RPMI8226 (cell line): ENCODE results near the gene UTP4.
A peak's percentile ranks its signal among the peaks of the same experiment; 100 is the strongest.
"Not testable (repeated sequence)": the region's sequence is repeated elsewhere in the genome, so short reads cannot be mapped to it uniquely, and the experiment has no call there.

Source experiments
- DNase-seq: peaks from one replicate; pipeline ENCODE4 v3.0.0-alpha.2; 2015

The UTP4 gene

DNA sequence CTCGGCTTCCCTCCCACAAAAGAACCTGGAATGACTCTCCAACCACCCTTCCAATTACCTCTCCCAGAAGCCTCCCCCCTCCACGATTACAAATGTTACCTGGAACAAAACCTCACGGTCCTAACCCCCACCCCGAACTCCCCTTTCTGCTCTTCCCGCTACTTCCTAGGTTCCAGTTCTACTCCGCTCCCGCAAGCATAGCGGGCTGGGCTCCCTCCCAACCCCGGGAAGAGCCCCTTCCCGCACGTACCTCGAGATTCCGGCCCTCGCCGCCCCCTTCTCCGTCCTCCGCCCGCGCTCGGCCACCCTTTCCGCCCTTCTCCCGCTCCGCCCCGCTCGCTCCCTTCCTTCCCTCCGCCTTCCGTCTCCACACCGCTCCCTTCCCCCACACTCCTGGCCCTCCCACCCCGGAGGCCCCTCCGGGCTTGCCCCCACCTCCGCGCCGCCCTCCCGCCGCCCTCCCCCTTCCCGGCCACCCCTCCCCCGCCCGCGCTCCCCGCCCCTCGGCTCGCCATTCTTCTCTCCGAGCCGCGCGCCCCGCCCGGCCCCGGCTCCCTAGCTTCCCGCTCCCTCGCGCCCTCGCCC is 518 bp upstream of the UTP4 start:
- peak; percentile 85 for DNase-seq

DNA sequence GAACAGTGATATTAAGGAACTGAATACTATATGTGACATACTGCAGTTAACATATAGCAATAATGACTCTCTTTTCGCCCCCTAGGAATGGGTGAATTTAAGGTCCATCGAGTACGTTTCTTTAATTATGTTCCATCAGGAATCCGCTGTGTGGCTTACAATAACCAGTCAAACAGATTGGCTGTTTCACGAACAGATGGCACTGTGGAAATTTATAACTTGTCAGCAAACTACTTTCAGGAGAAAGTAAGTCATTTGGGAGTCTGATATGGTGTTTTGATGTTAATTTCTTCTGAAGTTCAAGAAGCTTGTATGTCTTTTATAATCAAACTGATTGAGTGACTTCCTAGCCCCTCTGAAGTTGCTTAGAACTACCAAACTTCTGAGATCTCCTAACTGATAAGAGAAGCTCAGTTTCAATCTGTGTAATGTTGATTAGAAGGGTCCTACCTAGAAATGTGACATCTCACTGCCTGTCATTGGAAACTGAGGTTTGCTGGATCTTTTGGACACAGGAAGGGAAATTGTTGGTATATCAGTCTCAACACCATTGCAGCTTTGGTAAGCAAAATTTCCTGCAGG is 1.0 kb downstream of the UTP4 start:
- DNase-seq: no peak

DNA sequence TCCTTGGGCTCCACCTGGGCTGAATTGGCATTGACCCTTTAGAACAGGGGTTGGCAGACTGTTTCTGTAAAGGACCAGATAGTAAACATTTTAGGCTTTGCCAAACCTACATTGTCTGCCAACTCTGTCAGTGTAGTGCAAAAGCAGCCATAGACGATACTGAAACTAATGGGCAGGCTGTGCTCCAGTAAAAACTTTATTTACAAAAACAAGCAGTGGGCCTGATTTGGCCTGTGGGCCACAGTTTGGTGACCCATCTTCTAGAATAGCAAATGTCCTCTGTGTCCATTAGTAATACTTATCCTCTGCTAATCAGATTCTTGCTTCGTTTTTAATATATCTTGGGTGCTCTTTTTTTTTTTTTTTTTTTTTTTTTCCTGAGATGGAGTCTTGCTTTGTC is 6.2 kb downstream of the UTP4 start:
- no peak for DNase-seq

DNA sequence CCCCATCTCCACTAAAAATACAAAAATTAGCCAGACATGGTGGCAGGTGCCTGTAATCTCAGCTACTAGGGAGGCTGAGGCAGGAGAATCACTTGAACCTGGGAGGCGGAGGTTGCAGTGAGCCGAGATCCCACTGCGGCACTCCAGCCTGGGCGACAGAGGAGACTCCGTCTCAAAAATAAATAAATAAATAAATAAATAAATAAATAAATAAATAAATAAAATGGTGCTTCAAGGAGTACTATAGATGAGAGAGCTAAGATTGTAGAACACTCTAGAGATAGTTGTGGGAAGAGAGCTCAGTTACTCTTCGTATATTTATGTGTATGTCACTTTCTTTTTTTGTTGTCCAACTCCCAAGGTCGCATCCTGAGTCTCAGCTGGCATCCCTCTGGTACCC is 7.0 kb downstream of the UTP4 start:
- DNase-seq: not testable (repeated sequence)

DNA sequence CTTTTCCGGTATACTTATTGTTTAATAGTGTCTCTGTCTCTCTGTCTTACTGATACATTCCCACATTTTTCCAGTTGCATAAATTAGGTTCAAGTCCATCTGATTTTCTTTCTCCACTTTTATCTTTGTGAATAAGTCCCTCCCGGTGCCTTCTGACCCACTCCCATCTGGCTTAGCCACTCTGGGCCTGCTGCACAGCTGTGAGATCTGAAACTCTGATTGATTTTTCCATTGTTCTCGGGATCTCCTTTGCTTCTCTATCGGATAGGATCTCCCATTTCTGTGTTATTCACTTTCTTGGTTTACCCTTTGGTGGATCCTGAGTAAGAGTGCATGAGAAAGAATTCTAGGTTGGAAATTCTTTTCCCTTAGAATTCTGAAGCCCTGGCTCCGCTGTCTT is 8.6 kb downstream of the UTP4 start:
- no peak for DNase-seq

DNA sequence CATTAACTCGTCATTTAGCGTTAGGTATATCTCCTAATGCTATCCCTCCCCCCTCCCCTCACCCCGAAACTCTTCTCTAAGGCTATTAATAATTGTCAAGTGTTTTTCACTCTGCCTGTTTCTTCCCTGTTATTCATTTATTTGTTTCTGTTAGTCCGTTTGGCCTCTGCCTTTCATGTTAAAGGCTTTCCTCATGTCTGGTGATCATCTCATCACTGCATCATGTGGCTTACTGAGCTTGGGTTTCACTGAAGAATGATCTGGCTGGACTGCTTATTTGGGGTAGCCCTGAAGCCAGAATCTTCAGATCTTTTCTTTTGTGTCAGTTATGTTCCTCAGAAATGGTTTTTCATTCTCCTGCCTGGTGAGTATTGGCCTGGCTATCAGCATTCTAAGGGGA is 9.5 kb downstream of the UTP4 start:
- DNase-seq: no peak

DNA sequence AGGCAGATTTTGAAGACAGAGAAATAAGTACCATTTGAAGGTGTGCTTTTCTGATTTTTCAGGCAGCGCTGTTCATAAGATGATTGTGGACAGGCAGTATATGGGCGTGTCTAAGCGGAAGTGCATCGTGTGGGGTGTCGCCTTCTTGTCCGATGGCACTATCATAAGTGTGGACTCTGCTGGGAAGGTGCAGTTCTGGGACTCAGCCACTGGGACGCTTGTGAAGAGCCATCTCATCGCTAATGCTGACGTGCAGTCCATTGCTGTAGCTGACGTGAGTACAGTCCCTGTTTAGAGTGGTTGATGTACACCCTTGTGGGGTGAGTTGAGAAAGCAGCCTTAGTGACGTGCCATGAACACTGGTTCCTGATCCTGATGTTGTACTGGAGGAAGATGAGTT is 10.7 kb downstream of the UTP4 start:
- no peak for DNase-seq

DNA sequence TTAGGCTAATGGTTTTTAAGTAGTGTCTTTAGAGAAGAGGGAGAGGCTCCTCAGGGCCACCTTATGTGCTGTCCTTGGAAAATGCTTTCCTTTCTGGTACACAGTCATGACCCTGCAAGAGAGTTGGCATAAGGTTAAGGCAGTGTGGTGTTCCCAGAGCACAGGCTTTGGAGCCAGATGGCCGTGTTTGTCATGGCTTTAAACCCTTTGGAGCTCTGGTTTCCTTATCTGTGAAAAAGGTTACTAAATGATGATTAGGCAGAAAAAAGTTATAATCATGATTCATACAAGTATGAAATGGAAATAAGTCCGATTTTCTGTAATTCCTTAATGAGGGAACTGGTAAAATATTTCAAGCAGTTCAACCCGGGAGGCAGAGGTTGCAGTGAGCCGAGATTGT is 13.2 kb downstream of the UTP4 start:
- DNase-seq: no peak

DNA sequence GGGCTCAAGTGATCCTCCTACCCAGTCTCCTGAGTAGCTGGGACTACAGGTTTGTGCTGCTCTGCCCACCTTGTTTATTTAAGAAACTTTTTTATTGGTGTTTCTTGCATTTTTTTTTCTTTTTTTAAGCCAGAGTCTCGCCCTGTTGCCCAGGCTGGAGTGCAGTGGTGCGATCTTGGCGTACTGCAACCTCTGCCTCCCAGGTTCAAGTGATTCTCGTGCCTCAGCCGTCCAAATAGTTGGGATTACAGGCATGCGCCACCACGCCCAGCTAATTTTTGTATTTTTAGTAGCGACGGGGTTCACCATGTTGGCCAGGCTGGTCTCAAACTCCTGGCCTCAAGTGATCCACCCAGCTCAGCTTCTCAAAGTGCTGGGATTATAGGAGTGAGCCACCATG is 17.2 kb downstream of the UTP4 start:
- DNase-seq: not testable (repeated sequence)

DNA sequence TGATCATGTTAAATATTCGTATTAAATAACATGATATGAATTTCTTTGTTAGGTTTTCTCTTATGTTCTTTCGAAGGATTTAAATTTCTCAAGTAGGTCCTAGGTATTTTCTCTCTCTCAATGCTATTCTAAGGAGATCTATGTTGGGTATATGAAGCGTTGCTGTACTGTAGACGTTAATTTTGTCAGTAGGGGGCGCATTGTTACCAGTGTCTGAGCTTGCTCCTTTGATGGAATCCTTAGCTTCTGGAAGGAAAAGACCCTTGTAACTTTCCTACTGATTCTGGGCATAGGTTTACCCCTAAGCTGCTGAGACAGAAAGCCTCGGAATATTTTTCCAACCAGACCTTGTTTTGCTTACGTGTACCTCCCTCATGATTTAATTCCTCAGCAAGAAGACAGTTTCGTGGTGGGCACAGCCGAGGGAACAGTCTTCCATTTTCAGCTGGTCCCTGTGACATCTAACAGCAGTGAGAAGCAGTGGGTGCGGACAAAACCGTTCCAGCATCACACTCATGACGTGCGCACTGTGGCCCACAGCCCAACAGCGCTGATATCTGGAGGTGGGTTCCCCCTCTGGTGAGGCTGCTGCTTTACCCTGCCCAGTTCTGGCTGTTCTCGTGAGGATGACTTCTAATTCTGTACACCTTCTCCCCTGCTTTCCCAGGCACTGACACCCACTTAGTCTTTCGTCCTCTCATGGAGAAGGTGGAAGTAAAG is 17.9 kb downstream of the UTP4 start:
- DNase-seq: peak; percentile 78

DNA sequence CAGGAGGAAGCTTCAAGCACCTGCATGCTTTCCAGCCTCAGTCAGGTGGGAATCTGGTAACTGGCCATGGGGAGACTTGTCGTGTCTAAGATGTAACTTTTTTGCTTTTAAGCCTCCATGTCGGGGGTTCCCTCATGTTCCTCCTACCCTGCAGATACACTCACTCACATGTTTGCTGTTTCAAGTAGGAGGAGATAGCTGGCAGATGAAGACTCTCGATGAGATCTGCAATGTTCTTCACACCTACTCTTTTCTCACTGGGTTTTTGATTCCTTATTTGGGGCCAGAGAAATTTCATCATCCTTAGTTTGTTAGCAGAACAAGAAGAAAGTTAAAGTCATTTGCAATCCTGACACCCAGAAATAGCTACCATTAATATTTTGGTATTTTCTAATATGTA is 24.7 kb downstream of the UTP4 start:
- DNase-seq: no peak

DNA sequence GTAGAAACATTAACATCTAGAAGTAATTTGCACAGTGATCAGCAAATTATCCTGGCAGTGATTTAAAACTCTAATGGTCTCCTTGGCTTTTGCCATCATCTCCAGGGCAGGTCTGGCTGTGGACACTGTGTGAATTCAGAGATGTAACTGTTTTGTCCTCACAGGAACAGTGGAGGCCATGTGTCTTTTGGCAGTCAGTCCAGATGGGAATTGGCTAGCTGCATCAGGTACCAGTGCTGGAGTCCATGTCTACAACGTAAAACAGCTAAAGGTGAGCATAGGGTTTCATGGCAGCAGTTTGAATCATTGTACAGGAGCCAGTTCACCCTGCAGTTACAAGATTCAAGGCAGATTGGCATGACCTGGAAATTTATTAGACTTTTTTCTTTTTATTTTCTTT is 27.7 kb downstream of the UTP4 start:
- no peak for DNase-seq

DNA sequence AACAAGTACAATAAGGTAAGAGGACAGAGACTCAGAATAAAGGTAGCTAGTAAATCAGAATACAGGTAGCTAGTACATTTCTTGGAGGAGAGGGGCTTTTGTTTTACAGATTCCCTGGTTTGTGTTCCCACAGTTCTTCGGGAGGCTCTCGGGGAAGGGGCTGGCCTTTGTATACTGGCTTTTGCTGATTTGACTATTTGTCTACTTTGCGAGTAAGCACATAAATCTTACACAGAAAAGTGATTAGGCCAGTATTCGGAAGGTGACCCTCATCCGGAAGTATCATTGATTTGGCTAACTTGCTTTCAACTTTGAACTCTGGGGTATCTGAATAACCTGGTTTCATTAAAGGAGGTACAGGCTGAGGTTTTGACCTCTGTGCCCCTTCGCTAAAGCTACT is 33.1 kb downstream of the UTP4 start:
- no peak for DNase-seq

DNA sequence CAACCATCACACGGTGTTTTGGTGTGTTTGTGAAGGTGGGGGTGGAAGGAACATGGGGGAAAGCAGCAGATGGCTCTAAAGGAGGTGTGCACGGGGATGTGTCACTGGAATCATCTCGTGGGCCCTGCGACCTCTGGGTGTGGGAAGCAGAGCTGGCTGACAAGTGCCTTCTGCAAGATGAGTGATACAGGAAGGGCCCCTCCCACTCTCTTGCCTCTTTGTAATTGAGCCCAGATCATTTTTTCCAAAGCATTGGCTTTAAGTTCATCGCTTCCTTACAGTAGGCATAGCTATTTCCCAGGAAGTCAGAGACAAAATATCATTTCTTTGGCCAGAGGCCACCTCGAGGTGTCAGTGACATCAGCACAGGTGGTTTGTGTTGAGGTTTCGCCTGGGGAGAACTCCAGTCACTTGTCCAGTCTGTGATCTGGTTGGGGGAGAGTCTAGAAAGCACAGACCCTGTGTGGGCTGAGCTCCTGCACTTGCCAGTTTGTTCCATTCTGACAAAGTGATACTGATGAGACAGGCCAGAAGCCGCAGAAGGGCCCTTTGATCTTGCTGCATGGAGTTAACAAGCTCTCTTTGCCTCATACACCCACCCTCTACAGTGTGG is 33.9 kb downstream of the UTP4 start:
- DNase-seq: no peak

DNA sequence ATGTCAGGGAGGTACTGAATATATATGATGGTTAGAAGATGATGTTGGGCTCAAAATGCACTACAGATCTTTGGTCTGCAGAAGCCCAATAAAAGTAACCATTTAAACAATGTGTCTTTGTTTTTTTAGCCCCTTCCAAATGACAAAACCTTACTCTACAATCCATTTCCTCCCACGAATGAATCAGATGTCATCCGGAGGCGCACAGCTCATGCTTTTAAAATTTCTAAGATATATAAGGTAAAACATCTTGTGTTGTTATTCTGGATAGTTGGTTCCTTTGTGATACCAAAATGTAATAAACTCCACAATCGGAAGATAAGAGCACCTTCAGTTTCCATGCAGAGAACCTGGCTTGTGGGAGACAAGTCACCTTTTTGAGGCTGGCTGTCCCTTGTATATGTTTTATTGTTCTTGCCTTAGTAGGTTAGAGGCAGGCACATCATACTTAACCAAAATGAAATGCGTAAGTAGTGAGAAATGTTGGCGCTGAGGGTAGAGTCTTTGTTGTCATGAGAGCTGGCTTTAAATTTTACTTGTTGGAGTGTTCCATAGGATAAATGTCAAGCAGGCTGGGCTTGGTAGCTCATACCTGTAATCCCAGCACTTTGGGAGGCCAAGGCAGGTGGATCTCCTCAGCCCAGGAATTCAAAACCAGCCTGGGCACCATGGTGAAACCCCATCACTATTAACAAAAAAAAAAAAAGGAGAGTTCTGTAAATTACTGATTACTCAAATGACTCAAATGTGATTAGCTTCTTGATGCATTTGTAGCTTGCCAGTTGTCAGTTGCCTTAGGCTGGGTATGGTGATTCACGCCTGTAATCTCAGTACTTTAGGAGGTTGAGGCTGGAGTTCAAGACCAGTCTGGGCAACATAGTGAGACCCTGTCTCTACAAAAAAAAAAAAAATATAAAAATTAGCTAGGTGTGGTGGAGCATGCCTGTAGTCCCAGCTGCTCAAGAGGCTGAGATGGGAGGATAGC is 34.8 kb downstream of the UTP4 start:
- no peak for DNase-seq

DNA sequence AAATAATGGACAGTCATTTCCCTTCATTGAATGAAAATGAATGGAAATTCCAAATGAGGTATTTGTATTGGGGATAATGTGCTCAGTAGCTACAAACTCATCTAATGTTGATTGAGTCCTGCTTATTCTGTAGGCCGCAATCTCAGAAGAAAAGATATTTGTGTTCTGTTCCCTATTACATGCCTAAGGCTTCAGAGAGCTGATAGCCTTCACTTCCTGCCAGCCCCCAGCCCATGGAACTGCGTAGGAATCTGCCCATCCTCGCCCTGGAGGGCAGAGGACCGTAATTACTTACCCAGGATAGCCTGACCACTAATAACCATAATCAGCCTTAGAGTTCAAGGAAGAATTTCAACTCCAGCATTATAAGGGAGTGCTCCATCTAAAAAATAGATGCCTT is 36.6 kb downstream of the UTP4 start:
- no peak for DNase-seq

DNA sequence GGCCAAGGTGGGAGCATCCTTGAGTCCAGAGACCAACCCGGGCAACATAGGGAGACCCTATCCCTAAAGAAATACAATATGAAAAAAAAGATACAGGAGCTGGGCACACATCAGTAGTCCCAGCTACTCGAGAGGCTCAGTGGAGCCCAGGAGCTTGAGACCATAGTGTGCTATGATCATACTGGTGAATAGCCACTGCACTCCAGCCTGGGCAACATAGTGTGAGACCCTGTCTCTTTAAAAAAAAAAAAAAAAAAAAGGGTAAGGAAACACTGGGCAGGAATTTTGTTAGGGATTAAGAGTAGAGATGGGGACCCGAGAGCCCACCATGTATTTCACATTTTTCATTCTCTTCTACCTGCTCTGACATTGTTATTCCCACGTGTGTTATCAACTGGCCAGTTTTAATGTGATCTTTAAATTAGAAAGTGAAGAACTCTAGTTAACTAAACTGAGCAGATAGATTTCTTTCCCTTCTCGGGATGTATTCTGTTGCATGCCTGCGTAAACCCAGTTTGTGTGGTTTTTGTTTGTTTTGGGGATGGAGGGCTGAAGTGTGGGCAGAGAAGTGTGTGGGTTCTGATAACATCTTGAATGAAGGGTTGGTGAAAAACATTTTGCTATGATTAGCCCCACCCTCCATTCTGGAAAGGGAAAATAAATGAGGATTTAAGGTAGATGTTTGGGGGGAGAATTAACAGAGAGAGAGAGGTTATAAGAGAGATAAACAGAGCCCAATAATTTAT is 37.3 kb downstream of the UTP4 start:
- no peak for DNase-seq

DNA sequence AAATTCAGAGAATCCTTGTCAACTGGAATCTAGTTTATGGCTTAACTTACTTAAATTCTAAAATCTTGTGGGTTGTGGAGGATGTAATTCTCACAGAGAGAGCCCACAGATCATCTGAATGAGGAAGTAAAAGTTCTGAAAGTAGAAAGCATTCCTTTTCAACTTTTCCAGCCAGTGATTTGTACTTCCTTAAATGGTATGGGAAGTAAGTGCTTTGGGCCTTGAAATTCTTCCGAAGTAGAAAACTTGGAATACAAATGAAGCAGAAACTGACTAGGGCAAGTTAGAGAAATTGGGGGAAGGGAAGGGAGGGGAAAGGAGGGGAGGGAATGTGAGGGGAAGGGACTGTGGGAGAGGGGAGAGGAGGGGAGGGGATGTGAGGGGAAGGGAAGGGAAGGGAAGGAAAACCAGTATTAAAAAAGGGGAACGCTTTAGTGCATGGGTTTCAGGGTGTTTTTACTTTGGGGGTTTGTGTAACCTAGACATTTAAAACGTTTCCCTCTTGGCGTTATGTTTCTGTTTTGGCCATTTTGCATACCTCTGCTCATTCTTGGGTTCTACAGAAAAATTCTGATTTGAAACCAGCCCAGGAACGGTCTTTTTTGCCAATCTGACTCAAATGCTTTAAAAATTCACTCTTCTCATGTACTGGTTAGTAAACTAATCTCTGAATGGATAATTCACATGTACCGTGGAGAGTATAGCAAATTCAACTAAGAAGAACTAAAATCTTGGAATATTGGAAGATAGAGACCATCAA is 39.1 kb downstream of the UTP4 start:
- DNase-seq: no peak

DNA sequence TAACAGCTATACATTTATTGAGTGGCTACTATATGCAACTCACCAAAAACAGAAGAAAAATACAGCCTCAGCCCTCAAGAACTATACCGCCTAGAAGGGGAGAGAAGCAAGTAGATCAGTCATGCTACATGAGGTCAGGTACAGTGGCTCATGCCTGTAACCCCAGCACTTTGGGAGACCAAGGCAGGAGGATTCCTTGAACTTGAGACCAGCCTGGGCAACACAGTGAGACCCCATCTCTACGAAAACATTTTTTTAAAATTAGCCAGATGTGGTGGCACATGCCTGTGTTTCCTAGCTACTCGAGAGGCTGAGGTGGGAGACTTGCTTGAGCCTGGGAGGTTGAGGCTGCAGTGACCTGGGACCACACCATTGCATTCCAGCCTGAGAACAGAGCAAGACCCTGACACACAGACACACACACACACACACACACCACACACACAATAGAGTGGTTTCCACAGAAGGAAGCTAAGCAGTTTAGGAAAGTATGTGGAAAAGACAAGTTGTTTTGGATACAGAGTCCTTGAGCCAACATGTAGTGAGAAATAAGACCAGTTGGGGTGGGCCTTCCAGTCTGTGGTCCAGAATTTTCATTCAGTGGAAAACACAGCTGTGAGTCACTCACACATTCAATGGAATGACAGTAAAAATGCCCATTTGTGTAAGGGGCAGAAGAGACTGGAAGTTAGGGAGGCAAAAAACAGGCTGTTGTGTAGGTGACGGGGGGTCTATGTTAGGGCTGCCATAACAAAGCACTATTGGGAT is 43.8 kb downstream of the UTP4 start:
- DNase-seq: no peak

DNA sequence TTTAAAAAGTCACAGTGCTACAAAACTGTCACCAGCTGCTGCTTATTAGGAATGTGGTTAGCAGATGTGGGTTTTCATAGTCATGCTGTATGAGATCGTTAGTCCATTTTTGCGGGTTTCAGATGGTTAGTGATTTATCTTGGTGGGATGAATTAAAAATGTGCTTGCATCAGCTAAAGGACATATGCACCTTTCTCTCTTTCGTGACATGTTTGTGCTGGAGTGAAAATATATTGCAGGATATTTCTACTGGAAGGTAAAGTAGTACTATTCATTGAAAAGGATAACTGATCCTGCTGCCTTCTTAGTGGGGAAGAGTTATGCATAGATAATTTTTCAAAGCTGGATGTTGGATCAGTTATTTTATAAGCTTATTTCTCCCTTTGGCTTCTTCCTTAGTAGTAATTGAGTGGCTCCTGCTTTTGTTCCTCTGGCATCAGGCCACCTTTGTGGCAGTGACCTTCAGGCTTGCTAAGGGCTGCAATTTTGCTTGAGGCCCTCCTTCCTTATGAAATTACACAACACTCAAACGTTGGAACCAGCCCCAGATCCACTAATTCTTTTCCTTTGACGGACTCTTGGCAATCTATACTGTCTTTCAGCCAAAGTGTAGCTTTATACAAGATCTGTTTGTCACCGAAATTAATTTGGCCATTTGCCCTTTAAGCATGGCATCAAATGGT is 47.0 kb downstream of the UTP4 start:
- DNase-seq: peak; percentile 88
